ENCODE data around the gene CTNNB1.

CTNNB1 gene

DNA sequence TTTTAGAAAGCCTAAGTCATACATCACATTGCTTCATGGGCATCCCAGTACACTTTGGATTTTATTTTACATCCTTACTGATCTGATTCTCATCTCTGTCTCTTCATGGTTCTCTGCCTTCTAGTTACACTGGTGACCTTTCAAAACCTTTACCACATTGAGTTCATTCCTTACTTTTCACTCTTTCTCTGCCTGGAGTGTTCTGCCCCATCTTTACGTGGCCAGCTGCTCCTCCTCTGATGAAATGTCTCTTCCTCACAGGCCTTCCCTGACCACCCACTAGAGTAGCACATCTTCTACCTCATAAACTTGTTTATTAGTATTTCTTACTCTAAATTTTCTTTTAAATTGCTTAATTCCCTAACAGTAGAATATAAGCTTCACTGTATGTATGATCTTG is 17.7 kb downstream of the CTNNB1 start:
- H3K36me3 Mint-ChIP-seq (ENCODE audit: low read depth): peaks cover 3% of the 10 kb centered on the region
- DNase-seq (ENCODE audit: low spot score): no peak
- peaks cover 41% of the 10 kb centered on the region for H3K4me1 Mint-ChIP-seq (ENCODE audit: low read depth)
- H3K27me3 Mint-ChIP-seq (ENCODE audit: low read depth): no peaks in the 10 kb centered on the region
- H3K9me3 Mint-ChIP-seq: no peaks in the 10 kb centered on the region
- H3K27ac Mint-ChIP-seq: no peak overlapping the region
- no peak overlapping the region for H3K4me3 Mint-ChIP-seq

DNA sequence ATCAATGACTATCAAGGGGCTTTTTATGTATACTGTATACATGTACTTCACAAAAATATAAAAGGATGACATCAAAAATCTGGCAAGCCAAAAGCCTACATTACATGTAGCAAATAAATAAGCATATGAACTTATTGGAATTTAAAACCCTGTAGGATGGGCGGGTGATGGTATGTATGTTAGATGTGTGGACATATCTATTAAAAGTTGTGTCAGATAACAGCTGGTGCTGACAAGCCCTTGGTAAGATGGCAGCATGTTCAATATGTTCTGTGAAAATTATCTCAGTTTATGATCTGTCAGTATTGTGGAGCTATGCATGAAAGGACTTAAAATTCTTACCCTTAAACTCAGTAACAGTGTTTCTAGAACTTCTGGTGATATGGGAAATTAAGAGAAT is 20.1 kb downstream of the CTNNB1 start:
- Mint-ChIP-seq H3K36me3 (ENCODE audit: low read depth) (peaks cover 9% of the 10 kb centered on the region), H3K27me3 (ENCODE audit: low read depth) (no peaks in the 10 kb centered on the region), H3K9me3 (no peaks in the 10 kb centered on the region), H3K4me3 (no peak overlapping the region), H3K27ac (no peak overlapping the region), H3K4me1 (ENCODE audit: low read depth) (peaks cover 34% of the 10 kb centered on the region)
- no peak for DNase-seq (ENCODE audit: low spot score)

GRCh38 chr3:41220906-41221677 is 21.8 kb downstream of the CTNNB1 start:
- Mint-ChIP-seq H3K27ac (no peak overlapping the region), H3K4me3 (no peak overlapping the region), H3K27me3 (ENCODE audit: low read depth) (no peaks in the 10 kb centered on the region), H3K9me3 (no peaks in the 10 kb centered on the region), H3K36me3 (ENCODE audit: low read depth) (peaks cover 22% of the 10 kb centered on the region), H3K4me1 (ENCODE audit: low read depth) (peaks cover 26% of the 10 kb centered on the region)
- DNase-seq (ENCODE audit: low spot score): no peak

DNA sequence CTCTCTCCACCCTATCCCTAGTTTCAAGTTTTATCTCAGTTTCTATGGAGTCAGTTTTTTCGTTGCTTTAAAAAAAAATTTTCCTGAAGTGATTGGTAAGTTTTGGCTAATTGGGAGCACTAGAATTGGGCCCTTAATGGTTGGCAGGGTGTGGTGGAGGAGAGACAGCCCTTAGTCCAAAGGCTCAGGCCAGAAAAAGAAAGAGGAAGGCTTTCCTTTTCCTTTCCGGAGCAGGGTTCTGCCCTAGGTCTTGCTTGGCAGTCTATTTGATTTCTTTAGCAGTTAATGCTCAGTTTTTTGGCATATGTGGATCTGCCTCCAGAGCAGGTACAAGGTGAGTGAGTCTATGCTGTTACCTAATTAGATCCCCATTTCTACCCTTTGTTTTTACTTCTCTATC is 22.7 kb downstream of the CTNNB1 start:
- Mint-ChIP-seq H3K4me3 (no peak overlapping the region), H3K27me3 (ENCODE audit: low read depth) (no peaks in the 10 kb centered on the region), H3K27ac (no peak overlapping the region)

GRCh38 chr3:41222501-41222900 is 23.2 kb downstream of the CTNNB1 start:
- Mint-ChIP-seq H3K4me1 (ENCODE audit: low read depth) (peaks cover 26% of the 10 kb centered on the region), H3K4me3 (no peak overlapping the region), H3K9me3 (no peaks in the 10 kb centered on the region), H3K36me3 (ENCODE audit: low read depth) (peaks cover 34% of the 10 kb centered on the region), H3K27me3 (ENCODE audit: low read depth) (no peaks in the 10 kb centered on the region), H3K27ac (no peak overlapping the region)
- no peak for DNase-seq (ENCODE audit: low spot score)

More for the DNA sequence above, 22.7 kb downstream of the CTNNB1 start:
- DNase-seq (ENCODE audit: low spot score): no peak
- Mint-ChIP-seq H3K36me3 (ENCODE audit: low read depth) (peaks cover 30% of the 10 kb centered on the region), H3K9me3 (no peaks in the 10 kb centered on the region), H3K4me1 (ENCODE audit: low read depth) (peaks cover 28% of the 10 kb centered on the region)

DNA sequence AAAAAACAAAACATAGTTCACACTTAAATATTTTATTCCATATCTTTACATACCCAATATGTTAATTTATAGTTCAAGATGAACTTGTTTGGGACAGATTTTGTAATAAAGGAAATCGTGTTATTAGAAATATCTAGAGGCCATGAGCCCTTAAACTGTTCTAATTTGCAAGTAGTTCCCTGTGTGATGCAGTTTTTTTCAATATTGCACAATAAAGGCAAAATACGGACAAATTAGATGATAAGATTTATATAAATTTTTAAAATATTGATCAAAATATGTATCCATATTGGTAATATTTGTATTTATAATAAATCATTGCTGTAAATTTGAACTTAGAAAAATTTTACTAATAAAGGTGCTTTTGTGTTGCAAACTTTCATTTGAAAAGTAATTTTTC is 23.8 kb downstream of the CTNNB1 start:
- Mint-ChIP-seq H3K27ac (no peak overlapping the region), H3K4me1 (ENCODE audit: low read depth) (peaks cover 23% of the 10 kb centered on the region), H3K4me3 (no peak overlapping the region), H3K9me3 (no peaks in the 10 kb centered on the region), H3K27me3 (ENCODE audit: low read depth) (no peaks in the 10 kb centered on the region), H3K36me3 (ENCODE audit: low read depth) (peaks cover 38% of the 10 kb centered on the region)
- DNase-seq (ENCODE audit: low spot score): no peak

DNA sequence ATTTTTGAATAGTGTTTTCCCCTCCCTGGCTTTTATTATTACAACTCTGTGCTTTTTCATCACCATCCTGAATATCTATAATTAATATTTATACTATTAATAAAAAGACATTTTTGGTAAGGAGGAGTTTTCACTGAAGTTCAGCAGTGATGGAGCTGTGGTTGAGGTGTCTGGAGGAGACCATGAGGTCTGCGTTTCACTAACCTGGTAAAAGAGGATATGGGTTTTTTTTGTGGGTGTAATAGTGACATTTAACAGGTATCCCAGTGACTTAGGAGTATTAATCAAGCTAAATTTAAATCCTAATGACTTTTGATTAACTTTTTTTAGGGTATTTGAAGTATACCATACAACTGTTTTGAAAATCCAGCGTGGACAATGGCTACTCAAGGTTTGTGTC is 24.4 kb downstream of the CTNNB1 start:
- Mint-ChIP-seq H3K27ac (no peak overlapping the region), H3K27me3 (ENCODE audit: low read depth) (no peaks in the 10 kb centered on the region), H3K36me3 (ENCODE audit: low read depth) (peaks cover 44% of the 10 kb centered on the region), H3K4me1 (ENCODE audit: low read depth) (peaks cover 21% of the 10 kb centered on the region), H3K4me3 (no peak overlapping the region), H3K9me3 (no peaks in the 10 kb centered on the region)
- no peak for DNase-seq (ENCODE audit: low spot score)

- Mint-ChIP-seq H3K36me3 (ENCODE audit: low read depth) (peaks cover 50% of the 10 kb centered on the region), H3K9me3 (no peaks in the 10 kb centered on the region), H3K4me3 (no peak overlapping the region), H3K4me1 (ENCODE audit: low read depth) (peaks cover 19% of the 10 kb centered on the region), H3K27me3 (ENCODE audit: low read depth) (no peaks in the 10 kb centered on the region), H3K27ac (no peak overlapping the region)
- DNase-seq (ENCODE audit: low spot score): no peak
Observed at GRCh38 chr3:41224120-41224806, 25.0 kb downstream of the CTNNB1 start.

GRCh38 chr3:41234823-41235721 is 35.8 kb downstream of the CTNNB1 start:
- DNase-seq (ENCODE audit: low spot score): no peak
- no peaks in the 10 kb centered on the region for H3K4me1 Mint-ChIP-seq (ENCODE audit: low read depth)
- H3K36me3 Mint-ChIP-seq (ENCODE audit: low read depth): peaks cover 72% of the 10 kb centered on the region
- no peak overlapping the region for H3K27ac Mint-ChIP-seq
- H3K4me3 Mint-ChIP-seq: no peak overlapping the region
- H3K27me3 Mint-ChIP-seq (ENCODE audit: low read depth): no peaks in the 10 kb centered on the region
- no peaks in the 10 kb centered on the region for H3K9me3 Mint-ChIP-seq

GRCh38 chr3:41236228-41236627 is 36.9 kb downstream of the CTNNB1 start:
- H3K4me3 Mint-ChIP-seq: no peak overlapping the region
- H3K9me3 Mint-ChIP-seq: no peaks in the 10 kb centered on the region
- no peaks in the 10 kb centered on the region for H3K27me3 Mint-ChIP-seq (ENCODE audit: low read depth)
- no peak for DNase-seq (ENCODE audit: low spot score)
- H3K27ac Mint-ChIP-seq: no peak overlapping the region
- peaks cover 72% of the 10 kb centered on the region for H3K36me3 Mint-ChIP-seq (ENCODE audit: low read depth)
- H3K4me1 Mint-ChIP-seq (ENCODE audit: low read depth): no peaks in the 10 kb centered on the region

DNA sequence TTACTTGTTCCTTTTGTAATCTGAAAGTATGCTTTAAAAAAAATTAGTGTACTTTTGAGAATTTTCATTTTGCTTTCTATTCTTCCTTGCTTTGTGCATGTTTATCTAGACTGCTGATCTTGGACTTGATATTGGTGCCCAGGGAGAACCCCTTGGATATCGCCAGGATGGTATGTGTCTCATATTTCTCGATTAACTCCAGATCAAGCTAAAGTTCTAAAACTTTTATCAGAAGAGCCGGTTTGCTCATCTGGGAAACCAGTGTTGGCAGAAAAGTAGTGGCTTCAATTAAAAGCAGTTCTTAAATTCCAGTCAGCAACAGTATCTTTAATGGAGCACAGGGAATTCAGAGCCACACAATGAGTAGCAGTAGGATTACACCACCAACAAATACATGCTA is 38.6 kb downstream of the CTNNB1 start:
- DNase-seq (ENCODE audit: low spot score): no peak
- no peaks in the 10 kb centered on the region for H3K27me3 Mint-ChIP-seq (ENCODE audit: low read depth)
- H3K36me3 Mint-ChIP-seq (ENCODE audit: low read depth): peaks cover 68% of the 10 kb centered on the region
- no peaks in the 10 kb centered on the region for H3K4me1 Mint-ChIP-seq (ENCODE audit: low read depth)
- no peak overlapping the region for H3K27ac Mint-ChIP-seq
- H3K4me3 Mint-ChIP-seq: no peak overlapping the region
- no peaks in the 10 kb centered on the region for H3K9me3 Mint-ChIP-seq

GRCh38 chr3:41239587-41239986 is 40.3 kb downstream of the CTNNB1 start:
- Mint-ChIP-seq H3K4me1 (ENCODE audit: low read depth) (no peaks in the 10 kb centered on the region), H3K27ac (no peak overlapping the region), H3K36me3 (ENCODE audit: low read depth) (peaks cover 52% of the 10 kb centered on the region), H3K4me3 (no peak overlapping the region), H3K9me3 (no peaks in the 10 kb centered on the region), H3K27me3 (ENCODE audit: low read depth) (no peaks in the 10 kb centered on the region)
- no peak for DNase-seq (ENCODE audit: low spot score)

- no peaks in the 10 kb centered on the region for H3K4me1 Mint-ChIP-seq (ENCODE audit: low read depth)
- no peak overlapping the region for H3K4me3 Mint-ChIP-seq
- no peak overlapping the region for H3K27ac Mint-ChIP-seq
- no peaks in the 10 kb centered on the region for H3K27me3 Mint-ChIP-seq (ENCODE audit: low read depth)
- no peaks in the 10 kb centered on the region for H3K9me3 Mint-ChIP-seq
- no peak for DNase-seq (ENCODE audit: low spot score)
- H3K36me3 Mint-ChIP-seq (ENCODE audit: low read depth): peaks cover 39% of the 10 kb centered on the region
Observed at GRCh38 chr3:41241161-41241560, 41.9 kb downstream of the CTNNB1 start.
